Putamen (tissue), 1 donor: Measurements from ENCODE around the gene PRLH.

Source experiments
- DNase-seq: peaks from one replicate; pipeline ENCODE4 v3.0.0-alpha.2; 2016; ENCODE audit warnings: low spot score

The PRLH gene

DNA sequence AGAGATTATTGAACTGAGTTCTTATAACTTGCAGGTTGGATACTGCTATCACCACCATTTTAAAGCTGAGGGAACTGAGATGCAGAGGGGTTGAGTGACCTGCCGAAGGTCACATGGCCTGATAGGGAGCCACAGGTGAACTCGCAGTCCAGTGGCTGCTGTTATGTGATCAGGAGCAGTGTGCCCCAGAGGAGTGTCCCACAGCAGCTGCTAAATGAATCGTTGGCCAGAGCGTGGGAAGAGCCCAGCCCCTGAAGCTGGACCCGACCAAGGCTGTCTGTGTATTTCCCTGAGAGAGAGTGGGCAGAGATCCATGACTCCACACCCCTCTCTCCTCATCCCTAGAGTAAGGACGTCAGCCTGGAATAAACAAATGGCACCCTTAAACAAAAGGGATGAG, 26.7 kb upstream of the PRLH start:
- no peak for DNase-seq

DNA sequence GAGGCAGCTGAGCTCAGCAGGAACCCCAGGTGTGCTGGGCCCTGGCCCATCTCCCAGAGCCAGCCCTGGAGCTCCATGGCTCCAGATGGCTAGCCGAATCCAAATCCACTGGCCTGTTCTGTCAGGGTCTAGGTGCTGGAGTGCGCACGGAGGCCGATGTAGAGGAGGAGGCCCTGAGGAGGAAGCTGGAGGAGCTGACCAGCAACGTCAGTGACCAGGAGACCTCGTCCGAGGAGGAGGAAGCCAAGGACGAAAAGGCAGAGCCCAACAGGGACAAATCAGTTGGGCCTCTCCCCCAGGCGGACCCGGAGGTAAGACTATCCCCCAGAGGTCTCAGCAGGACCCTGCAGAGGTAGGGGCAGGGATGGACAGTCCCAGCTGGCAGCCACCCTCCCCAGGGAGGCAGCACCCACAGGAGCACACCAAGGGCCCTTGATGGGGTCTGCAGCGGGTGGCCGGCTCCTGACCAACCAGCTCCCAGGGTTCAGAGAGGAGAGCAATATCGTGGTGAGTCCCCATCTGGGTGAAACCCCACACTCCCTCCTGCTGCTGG, 26.1 kb upstream of the PRLH start:
- no peak for DNase-seq

DNA sequence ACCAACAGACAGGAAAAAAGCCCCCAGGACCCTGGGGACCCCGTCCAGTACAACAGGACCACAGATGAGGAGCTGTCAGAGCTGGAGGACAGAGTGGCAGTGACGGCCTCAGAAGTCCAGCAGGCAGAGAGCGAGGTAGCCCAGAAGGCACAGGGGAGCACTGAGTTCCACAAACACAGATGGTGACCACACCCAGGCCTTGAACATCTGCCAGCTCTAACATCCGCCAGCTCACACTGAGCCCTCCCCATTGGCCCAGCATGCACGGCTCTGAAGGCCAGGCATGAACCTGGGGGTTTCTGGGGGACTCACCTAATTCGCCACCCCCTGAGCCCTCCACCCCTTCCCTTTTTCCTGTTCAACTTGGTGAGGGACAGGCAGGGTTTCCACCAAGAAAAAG, 25.6 kb upstream of the PRLH start:
- DNase-seq = no peak

DNA sequence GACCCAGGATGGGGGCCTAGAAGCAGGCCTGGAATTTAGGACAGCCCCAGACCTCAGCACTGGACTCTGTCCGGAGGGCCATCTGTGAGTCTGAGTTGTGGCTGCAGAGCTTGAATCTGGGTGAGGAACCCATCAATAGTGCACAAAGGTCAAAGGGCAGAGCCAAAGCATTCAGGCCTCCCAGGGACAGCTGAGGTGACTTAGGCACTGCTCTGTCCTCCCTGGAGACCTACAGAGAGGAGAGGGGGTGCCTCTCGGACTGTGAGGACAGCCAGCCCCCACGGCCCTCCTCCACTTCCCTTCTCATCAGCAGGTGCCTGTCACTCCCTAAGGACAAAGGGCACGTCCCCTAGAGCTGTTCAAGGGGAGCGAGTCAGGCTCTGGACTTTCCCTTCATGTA, 25.1 kb upstream of the PRLH start:
- no peak for DNase-seq

DNA sequence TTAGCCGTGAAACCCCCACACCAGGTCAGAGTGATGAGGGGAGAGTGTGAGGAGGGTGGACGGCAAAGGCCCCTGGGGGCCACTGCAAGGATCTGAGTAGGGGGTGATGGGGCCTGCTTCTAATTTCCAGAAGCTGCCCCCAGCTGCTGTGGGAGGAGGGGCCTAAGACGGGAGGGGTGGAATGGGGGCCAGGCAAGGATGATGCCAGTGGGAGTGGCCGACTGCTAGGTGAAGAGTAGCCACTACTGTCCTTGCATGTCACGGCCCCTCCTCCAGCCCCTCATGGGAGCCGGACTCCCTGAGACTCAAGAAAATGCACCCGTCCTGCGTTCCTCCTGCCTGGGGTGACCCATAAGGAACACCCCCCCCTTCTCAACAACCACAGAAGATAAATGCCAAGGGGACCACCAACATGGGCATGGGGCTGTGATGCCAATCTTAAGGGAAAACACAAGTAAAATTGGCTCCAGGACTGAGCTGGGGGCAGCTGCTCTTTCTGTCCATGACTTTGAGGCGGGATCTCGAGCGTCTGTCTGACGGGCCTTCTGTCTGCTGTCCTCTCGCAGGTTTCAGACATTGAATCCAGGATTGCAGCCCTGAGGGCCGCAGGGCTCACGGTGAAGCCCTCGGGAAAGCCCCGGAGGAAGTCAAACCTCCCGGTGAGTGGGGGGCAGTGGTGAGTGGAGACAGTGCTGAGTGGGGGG, 24.2 kb upstream of the PRLH start:
- DNase-seq = no peak

DNA sequence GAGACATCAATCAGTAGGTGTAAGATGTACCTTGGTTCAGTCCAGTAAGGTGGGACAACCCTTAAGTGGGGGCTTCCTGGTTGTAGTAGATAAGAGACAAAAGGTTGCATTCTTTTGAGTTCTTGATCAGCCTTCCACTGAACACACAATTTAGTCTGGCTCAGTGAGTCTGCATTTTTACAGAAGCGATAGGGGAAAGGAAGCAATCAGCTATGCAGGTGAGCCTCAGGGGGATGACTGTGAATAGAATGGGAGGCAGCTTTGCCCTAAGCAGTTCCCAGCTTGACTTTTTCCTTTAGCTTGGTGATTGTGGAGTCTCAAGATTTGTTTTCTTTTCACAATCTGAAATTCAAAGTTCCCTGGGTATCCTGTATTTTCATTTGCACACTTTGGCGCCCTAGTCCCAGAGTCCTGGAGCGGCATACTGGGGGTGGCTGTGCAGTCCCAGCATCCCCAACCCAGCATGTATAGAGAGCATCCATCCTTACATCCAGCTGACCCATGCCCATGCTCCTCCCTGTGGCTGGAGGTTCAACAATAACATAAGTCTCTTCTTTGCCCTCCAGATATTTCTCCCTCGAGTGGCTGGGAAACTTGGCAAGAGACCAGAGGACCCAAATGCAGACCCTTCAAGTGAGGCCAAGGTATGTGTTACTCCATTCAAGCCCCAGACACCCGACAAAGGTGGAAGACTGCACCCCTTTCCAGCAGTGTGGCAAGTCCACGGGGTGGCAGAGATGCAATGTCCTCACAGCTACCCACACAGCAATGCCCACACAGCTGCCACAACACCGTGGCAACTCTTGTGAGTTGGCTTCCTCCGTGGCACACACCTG, 20.1 kb upstream of the PRLH start:
- DNase-seq = no peak

DNA sequence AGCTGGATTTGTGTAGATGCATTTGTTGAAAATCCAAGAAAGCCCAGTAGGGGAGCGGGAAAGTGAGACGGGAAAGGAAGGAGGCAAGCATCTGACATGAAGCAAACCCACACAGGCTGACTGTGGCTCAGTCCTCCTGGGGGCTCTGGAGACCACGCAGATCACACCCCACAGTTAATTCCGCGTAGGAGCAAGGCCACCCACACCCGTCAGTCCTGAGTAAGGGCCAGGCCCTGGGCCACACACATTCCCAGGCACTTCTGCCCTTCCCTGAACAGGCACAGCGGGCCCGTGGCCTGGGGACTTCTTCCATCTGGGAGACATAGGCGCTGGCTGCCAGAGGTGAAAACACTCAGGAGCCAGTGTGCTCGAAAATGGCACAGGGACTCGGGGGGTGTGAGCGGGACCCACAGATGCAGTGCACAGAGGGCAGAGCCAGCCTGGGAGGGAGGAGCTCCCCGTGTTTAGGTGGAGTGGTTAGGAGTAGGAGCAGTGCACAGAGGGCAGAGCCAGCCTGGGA, 19.4 kb upstream of the PRLH start:
- DNase-seq = no peak

DNA sequence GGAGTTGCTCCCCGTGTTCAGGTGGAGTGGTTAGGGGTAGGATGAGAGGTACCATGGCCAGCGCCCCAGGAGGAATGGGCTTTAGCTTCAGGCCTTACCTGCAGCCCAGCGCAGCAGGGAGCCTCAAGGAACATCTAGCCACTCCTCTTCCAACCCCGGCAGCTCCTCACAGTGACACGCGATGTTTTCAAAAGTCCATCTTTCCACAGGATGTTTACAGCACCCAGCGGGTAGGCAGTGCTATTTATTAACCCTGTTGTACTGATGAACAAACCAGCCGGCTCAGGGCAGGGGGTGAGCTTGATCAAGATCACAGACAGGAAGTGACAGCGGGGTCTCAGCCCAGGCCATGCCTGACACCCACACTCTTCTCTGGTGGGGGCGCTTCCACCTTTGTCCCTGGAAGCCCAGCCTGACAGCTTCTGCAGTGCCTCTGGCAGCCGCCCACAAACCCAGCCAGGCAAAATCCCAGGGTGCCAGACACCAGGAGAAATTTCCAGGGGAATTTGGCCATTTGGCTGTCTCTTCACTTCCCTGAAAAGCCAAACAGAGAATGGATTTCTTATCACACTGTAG, 18.4 kb upstream of the PRLH start:
- DNase-seq = no peak

DNA sequence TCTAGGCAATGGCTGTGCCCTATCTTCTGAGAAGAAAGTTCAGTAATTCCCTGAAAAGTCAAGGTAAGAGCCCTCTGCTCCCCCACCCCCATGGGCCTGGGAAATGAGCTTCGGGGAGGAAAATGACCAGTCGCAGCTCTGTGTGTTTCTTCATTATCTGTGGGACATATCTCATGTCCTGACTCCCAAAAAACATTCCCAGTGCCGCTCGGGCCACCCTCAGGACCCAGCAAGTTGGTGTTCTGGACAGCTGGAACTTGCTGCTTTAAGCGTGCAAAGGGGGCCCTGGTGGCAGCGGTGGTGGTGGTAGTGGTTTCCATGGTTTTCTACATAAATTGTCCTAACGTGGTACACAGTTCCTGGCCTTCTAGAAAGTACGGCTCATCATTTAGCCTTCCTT, 17.2 kb upstream of the PRLH start:
- no peak for DNase-seq

DNA sequence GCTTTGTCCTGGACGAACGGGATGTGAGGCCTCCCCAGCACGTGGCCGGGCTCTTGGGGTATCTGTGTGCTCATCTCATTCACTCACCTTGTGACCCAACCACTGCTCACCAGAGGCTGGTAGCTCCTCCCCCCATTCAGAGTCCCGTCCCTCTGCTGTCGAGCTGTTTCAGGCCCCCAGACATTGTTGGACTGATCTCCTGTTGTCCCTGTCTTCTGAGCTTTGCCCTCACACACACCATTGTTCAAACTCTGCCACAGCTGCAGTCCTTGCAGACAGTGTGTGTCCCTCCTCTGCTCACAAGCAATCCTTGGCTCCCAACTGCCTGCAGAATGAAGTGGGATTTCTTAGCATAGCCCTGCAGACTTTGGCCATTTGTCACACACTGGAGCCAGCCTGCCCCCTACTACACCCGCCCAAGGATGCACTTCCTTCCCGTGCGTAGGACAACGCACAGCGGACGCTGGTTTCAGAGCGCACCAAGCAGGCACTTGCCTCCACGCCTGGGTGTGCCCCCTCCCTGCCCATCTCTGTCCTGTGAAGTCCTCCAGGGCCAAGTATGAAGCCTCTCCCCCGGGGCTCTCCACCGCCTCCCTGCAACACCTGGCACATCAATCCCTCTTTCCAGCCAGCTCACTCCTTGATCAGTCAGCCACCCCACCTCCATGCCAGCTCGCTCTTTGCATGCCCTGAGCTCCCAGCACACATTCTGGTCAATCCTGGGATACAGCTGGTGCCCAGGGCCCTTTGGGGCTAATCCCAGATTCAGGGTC, 16.5 kb upstream of the PRLH start:
- DNase-seq = no peak

DNA sequence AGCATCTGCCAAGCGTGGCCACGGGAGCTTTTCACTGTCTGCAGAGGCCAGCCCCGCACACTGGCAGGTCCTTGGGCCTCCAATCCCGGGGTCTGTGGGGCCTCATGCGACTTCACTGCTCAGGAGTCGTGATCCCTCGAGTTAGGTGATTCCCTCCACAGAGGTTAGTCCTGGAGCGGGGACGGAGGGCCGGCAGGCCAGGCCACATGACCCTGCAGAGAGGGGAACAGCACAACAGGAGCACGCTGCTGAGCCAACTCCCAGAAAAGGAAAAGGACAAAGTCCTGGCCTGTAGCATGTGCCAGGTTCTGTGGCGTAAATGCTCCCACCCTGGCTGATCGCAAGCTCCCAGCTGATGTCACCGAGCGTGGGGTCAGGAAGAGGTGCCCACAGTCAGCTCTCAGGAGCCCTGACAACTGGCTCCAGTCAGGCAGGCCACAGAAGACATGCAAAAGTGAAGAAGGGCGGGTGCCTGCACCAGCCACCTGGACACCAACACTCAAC, 15.3 kb upstream of the PRLH start:
- DNase-seq = no peak

DNA sequence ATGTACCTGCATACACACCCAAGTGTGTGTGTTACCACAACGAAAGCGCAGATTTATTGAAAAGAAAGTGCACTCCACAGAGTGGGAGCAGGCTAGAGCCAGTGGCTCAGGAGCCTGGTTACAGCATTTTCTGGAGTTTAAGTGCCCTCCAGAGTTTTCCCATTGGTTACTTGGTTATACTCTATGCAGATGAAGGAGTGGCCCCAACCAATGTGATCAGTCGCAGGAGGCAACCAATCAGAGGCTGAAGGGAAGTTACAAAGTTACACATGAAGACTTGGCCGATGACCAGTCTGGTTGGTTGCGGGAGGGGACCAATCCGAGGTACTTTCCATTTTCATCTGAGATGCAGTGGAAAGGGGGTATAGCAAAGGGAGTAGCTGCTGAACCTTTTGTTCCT, 13.5 kb upstream of the PRLH start:
- no peak for DNase-seq

DNA sequence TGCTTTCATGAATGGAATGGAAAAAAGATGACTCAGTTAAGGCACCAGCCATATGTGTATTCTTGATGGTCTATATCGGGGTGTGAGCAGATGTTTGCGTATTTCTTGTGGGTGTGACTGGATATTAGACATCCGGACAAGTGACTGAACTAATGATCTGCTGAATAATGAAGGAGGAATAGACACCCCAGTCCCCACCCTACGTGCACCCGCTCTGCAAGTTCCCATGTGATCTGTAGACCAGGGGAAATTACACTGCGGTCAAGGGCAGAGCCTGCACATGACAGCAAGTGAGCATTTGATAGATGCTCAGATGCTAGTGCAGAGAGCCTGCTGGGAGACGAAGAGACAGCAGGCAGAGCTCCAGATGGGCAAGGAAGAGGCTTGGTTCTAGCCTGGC, 12.4 kb upstream of the PRLH start:
- DNase-seq = no peak

DNA sequence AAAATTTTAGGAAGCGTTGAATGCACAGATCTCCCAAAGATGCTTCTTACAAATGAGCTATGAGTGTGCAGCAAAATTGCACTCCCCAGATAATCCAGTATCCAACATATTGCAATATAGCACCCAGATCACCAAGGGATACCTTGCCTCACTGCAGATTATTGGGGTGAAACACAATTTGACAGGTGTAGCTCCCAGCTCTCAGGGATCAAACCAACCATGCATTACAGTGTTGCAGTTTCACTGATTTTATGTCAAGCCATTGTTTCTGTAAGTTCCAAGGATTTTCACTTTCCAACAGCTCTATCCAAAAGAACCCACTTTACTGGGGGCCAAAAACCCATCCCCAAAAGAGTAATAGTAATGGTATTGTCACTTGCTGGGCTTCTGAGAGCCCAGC, 10.8 kb upstream of the PRLH start:
- DNase-seq = no peak

DNA sequence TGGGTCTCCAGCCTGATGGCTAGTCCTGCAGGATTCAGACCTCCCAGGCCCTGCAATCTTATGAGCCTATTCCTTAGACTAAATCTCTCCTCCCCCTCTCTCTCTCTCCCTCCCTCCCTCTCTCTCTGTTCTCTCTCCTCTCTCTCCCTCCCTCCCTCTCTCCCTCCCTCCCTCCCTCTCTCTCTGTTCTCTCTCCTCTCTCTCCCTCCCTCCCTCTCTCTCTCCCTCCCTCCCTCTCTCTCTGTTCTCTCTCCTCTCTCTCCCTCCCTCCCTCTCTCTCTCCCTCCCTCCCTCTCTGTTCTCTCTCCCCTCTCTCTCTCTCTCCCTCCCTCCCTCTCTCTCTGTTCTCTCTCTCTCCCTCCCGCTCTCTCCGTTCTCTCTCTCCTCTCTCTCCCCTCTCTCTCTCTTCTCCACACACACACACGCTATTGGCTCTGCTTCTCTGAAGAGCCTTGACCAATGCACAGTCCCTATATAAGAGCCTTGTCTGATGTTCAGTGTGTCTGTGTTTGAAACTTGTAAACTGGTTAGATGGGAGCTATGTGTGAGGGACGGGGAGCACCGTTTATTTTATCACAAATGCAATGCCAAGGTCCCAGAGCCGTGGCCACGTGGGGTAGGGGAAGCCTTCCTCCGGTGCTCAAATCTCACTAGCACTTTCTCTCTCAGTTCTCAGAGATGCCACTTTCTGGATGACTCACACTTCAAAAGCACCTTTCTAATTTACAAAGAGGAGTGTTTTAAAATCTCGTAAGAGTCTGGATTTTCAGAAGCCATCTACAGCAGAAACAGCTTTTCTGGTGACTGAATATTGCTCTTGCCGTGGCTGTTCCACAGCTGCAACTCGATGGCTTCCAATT, 9.4 kb upstream of the PRLH start:
- DNase-seq = no peak

DNA sequence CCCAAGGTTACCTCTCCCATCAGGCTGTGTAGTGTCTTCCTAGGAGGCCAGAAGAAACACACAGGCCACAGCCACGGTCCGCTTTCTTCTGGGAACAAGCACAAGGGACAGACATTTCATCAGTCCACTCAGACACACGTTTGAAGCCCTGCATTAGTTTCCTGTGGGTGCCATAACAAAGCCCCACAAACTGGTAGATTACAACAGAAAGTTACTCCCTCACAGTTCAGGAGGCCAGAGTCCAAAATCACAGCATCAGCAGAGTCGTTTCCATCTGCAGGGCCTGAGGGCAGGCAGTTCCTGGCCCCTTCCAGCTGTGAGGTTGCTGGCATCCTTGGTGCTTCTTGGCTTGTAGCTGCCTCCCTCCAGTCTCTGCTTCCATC, 8.8 kb upstream of the PRLH start:
- DNase-seq = no peak

DNA sequence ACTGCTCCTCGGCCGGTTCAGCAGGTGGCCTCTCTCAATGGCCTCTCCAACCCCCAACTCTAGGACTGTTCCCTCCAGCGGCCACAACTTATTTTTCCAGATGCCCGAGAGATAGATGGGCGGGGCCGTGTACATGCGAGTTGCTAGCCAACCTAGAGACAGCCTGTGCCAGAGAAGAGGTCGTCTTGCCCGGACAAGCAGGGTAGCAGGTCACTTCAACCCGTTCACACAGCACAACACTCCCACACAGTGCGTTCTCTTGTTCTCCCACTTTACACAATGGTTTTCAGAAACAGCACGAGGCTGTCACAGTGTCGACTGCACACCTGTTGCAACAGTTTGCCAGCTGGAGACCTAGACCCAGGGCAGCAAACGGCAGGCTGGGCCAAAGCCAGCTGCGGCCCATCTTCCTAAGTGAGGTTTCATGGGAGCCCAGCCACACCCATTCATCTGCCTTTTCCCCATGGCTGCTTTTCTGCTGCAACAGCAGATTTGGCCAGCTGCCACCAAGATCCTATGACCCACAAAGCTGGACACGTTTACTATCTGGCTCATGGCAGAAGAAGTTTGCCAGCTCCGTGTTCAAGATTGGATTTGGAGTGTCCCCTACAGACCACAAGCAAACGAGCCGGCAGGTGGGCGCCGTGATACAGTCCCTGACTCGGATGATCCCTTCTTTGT, 7.3 kb upstream of the PRLH start:
- DNase-seq = no peak

DNA sequence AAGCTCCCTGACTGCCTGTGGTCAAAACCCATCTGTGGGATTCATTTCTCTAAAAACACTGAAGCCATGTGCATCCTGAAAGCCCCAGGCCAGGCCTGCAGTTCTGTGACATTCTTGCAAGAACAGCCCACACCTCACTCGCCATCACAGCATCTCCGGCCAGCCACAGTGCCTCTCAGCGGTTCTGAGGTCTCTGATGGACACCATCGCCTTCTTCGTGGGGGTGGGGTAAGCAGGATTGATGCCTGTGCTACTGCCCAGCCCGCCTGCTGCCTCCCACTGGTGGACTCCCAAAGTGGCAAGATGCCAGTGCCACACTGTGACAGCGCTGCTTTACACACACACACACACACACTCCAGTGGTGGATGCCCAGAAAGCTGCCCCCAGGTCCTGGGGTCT, 5.2 kb upstream of the PRLH start:
- no peak for DNase-seq

DNA sequence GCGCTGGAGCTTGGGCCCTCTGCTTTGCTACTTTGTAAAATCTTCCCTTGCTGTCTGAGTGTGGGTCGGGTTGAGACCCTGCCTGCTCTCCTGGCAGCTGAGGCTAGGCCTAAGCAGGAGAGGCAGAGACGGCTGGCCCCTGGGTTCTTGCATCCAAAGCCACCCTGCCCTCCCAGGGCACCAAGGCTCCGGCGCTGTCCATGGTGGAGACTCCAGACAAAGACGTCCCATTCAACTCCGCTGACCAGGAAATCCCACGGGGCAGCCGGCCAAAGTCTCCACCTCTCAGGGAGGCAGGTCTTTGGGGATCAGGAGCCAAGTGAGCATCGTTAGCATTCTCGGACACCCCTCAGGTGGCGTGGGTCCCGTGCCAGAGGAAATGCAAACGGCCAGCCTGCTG, 2.6 kb upstream of the PRLH start:
- no peak for DNase-seq

DNA sequence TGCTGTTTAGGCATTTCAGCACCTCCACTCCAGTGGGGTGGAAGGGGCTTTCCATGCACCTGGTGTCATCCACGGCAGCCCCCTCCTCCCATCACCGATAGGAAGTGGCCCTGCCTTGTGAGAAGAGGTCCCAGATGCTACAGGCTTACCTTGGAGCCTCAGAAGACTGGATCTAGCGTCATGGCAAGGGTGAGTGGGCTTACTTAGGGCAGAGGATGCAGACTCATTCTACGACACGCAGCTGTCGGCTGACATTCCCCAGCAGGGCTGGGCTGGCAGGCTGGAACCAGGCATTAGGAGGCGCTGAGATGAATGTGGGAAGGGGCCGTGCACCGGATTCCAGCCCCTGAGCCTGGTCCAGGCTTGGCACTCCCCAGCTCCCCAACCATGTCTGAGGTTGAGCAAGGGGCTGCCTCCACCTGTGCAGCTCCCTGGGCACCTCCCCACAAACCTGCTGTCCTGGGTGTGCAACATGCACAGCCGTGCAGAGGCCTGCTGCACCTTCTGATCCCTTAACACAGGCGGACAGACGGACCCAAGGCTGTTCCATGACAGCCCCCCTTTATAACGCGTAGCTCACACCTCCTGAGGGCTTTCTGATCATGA, 1.7 kb upstream of the PRLH start:
- DNase-seq = no peak
